A549 (cell line): ENCODE data around the gene CCSER1.

ENCODE experiments used
- CTCF ChIP-seq: fragments of >200 bp; sonication (Bioruptor Twin); formaldehyde crosslinking; IDR thresholded peaks from 3 replicates; pipeline ENCODE4 v1.5.1; 2016
- REST ChIP-seq: fragments of 200-600 bp; sonication (generic); IDR thresholded peaks from 2 replicates; pipeline ENCODE4 v1.6.1; 2016; ENCODE audit warnings: antibody characterized with exemption, mild to moderate bottlenecking, moderate library complexity

DNA sequence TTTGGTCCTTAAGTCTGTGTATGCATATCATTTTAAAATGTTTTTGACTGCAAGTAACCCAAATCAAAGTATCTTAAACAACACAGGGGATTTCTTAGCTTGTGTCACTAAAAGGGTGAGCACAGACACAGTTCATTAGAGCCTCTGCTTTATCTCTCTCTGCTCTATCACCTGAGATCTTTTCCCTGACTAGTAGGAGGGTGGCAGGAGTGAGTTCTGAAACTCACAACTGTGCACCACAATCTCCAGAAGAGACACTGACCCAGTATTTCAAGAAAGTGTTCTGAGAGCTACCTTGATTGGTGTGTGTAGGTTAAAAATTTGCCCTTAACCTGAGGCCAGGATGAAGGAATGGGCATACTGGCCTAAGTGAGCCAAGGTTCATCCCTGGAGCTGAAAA, 24.8 kb downstream of the CCSER1 start:
- TF ChIP-seq CTCF (no peak), REST (no peak)
